Stimulated activated CD4-positive, alpha-beta T cell treated with anti-CD3 and anti-CD28 coated beads, Interleukin-12 subunit alpha, Interleukin-12 subunit beta, amount 100 ng/mL, for 4 hours (primary cell): ENCODE data around the gene RHOG.
A peak's percentile ranks its signal among the peaks of the same experiment; 100 is the strongest.
"Not testable (repeated sequence)": the region's sequence is repeated elsewhere in the genome, so short reads cannot be mapped to it uniquely, and the experiment has no call there.

ENCODE experiments used
- DNase-seq: peaks from one replicate; pipeline ENCODE4 v3.0.0-alpha.2; 2020

Gene RHOG

DNA sequence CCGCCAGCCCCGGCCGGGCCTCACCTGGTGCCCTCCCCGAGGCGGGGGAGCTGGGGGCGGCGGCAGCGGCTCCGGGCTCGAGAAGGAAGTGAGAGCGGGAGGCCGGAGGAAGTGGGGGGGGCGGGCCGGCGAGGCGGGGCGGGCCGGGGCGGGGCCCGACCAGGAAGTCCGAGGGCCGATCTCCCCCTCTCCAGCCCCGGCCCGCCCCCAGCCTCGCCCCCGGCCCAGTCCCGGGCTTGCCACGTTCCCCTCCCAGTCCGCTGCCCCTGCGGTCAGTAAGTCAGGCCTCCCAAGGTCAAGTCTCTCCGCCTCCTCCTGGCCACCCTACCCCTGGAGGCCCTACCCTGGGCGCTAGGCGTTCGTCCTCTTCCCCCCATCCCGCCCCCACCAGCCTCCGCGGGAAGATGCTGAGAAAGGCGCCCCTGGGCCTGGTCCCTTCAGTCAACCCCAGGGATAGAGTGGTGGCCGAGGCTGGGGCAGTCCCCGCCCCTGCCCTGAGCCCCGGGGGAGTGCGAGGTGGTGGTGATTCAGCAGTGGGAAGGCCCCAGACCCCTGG lies at the start of gene RHOG:
Gene RHOG, minus strand, starts transcription at position 90 of the 556 bp plus-strand sequence. CDS start 12,821 bp downstream, outside the sequence.
- DNase-seq = peak; percentile 90

DNA sequence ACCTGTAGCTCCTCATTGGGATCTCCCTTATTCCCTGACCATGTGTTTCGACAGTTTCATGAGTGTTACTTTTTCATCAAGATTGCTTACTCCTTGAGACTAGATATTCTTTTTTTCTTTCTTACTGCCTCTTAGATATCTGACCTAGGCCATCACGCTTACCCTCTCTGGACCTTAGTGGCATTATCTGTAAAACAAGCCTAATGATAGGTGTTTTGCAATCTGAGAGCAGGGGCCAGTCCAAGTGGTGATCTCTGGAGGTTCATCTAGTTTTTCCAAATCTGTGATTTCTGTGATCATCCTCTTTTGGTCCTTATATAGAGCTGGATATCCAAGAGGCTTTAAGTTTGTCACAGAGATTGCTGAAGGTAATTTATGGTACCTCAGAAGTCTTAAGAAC lies 49.3 kb upstream of the RHOG start:
- no peak for DNase-seq

DNA sequence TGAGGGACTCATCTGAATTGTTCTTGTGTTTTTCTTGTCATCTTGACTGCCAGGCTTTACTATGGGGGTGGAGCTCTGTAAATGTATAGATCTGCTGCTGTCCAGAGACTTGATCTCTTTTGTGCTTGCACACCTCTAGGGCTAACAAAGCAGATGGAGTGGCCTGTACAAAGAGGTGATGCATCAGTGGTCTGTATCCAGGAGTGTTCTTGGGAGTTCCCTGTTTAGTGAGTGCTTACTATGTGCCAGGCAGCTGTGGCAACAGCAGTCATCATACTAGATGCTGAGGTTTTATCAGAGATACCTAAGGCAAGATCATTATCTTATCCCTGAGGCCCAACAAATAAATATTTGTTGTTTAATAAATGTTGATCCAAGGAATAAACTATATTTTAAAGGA lies 48.1 kb upstream of the RHOG start:
- DNase-seq = no peak

DNA sequence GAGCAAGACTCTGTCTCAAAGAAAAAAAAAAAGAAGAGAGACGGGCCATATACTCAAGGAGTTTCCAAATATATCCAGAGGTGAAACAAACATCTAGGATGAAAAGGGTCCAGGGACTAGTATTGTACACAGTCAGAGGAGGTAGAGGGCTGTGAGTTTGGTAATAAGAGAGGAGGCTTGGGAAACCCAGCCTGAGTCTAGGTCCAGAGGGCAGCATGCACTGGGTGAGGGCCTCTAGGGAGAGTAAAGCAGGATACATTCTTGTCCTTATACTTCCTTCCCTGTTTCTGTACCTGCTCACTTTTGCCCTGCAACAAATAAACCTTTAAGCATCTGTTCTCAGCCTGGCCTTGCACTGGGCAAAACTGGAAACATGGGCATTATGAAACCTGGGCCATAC lies 46.2 kb upstream of the RHOG start:
- DNase-seq = no peak

DNA sequence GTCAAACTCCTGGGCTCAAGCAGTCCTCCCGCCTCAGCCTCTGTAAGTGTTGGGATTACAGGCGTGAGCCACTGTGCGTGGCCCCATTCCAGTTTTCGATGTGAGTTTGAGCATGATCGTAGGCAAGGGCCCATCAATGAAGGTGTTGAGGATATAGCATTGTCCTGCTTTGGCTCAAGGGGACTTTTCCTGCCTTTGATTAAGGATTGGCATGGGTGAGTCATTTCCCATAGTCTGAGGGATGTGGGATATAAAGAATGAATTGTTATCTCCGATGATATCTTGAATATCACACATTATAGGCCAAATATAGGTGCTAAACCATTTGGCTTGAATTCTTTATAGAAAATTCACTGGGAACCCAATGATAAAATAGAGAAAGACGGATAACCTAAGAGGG lies 45.1 kb upstream of the RHOG start:
- no peak for DNase-seq

DNA sequence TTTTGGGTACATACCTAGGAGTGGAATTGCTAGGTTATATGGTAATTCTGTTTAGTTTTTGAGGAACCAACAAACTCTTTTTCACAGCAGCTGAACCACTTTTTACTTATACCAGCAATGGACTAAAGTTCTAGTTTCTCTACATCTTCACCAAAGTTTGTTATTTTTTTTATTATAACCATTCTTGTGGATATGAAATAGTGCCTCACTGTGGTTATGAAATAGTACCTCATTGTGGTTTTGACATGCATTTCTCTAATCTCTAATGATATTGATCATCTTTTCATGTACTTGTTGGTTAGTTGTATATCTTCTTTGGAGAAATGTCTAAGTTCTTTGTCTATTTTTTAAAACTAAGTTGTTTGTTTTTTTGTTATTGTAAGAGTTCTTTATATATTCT lies 41.9 kb upstream of the RHOG start:
- DNase-seq = no peak

DNA sequence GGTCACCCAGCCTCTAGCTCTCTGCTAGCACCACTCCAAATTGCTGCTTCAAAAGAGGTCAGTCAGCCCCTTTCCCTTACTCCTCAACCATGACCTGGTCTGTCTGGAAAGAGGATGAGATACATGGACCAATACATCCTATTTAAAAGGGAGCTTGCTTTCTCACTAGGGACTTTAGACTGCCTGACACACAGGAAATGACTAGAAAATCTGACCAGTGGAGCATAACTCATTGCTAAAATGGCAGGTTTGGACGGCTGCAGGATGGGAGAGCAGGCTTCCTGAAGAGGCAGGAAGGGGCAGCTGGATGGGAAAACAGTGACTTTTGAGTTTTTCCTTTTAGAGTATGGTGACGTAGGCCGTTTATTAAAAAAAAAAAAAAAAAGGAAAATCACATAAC lies 40.0 kb upstream of the RHOG start:
- DNase-seq = no peak

DNA sequence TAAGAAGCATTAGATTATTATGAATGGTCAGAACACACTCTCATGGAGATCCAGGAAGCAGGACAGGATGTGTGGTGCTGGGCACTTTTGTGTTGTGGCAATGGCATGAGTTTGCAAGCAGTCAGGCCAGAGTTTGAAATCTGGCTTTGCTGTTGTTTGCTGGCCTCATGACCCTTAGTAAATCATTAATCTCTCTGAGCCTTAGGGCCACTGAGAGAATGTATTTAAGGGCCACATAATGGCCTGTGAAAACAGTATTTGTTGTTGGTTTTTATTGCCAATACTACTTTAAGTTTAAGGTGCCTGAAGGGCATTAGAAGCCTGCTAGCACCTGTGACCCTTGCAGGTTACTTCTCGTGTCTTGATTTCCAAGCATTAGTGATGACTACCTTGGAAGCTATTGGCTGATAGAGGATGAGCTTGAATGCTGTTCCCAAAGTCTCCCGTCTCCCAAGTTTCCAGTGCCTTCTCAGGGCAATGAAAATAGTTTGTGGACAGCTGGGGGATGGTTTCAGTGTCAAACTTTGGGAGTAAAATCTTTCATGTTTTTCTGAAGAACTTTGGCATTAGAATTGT lies 39.3 kb upstream of the RHOG start:
- DNase-seq = no peak

DNA sequence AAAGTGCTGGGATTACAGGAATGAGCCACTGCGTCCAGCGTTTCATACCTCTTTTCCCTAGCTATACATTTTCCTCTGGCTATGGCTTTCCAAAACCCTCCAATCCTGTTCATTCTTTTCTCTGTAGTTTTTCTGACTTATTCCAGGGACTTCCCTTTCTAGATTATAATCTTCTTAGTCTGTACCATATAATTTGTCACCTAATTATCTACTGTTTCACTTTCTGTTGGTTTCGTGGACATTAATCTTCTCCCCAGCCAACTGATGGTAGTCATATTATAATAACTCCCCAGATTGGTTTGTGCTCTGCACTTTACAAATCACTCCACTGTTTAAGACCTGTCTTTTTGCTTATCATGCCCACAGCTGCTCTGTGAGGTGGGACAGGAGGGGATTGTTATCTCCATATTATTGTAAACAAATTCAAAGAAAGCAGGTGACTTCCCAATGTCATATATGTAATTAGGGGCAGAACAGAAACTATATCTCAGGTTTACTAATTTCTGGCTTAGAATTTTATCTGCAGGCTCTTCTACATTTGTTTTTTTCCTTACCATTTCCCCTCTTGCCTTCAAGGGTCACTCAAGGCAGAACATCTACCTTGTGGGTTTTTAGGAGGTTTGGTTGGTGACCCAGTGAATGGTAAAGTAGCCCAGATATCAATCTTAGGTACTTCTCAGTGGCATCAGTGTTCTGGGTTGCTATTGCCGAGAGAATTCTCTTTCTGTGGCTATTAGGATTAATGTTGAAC lies 38.6 kb upstream of the RHOG start:
- no peak for DNase-seq

DNA sequence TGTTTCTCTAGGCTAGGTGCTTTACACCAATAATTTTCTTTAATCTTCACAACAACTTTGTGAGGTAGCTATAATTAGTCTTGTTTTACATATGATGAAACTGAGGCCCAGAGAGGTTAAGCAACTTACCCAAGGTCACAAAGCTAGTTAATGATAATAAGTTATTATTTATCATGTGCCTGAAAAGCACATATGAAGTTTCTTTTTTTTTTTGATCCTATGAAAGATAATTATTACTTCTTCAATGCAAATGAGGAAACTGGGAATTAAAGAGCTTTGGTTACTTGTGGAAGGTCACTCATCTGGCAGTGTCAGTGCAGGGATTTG lies 37.5 kb upstream of the RHOG start:
- DNase-seq = no peak

DNA sequence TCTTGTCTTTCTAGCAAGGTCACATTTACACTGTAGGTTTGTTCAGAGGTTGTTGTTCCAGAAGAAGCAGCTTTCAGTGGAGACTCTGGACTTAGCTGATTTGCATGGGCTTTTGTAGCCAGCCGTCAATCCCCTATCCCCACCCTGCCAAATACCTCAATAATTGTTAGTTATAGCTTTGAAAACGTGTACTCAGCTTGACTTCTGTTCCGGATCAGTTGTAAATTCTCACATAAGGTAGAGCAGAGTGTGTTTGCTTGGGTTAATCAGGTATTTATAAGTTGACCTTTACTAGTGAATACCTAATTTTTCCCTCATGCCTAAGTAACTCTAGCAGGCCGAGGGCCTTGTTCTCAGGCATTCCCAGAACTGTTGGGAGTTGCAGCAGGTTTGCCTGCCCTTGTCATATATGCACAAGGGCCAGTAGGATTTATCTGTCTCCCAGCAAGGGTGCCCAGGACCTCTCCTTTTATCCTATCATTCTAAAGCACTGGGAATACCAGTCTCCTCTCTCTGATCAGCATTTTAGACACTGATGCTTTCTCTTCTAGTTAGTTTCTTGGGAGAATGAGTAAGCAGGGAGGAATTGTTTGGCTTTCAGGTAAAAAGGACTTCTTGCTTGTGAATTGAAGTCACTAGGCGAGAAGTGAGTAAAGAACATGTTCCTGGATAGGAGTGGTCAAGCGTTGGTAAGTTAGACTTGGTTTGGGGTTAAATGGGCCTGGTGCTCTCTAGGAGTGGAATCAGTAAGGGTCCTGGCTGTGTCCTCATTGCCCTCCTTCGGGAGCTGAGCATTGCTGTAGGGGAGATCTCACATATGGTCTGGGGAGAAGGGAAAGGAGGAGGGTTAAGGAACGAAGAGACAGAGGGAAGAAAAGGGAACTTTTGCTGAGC lies 36.9 kb upstream of the RHOG start:
- DNase-seq = no peak

DNA sequence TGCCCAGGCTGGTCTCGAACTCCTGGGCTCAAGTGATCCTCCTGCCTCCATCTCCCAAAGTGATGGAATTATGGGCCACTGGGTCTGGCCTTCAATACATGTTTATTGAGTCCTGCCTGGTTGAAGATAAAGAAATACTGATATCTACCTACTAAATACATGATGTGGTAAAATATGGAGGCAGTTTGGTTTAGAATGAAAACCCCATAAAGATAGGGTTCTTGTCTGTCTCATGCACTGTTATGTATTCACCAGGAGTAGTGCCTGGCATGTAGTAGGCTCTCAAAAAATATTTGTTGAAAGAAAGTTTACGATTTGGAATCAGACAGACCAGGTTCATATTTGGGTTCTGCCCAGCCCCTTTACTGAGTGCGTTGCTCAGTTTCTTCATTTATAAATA lies 35.9 kb upstream of the RHOG start:
- no peak for DNase-seq

DNA sequence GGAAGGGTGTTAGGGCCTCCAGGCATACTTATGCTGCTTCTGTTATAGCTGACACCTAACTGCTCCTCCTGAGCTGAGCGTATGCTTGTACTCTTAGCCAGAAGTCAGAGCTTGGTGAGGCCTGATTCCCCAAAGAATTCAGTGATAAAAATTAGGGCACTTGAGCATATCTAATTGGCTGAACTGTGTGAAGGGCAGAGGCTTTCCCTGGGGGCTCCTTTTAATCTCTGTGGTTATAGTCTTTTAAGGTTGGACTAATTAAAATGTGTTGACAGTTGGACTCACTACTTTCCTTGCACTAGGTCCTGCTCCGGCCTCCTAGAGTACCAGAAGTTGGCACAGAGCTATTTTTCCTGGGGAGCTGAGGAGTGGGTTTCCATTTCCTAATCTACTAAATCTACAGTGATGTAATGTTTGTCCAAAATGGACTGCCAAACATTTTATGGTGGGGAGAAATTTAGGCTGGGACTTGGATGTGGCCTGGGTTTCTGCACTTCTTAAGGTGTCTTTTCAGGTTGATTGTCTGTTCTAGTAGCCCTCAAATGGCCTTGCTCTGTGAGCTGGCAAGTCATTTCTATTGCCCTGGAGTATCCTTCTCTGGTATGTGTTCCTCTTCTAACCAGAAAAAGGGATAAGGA lies 33.1 kb upstream of the RHOG start:
- no peak for DNase-seq

DNA sequence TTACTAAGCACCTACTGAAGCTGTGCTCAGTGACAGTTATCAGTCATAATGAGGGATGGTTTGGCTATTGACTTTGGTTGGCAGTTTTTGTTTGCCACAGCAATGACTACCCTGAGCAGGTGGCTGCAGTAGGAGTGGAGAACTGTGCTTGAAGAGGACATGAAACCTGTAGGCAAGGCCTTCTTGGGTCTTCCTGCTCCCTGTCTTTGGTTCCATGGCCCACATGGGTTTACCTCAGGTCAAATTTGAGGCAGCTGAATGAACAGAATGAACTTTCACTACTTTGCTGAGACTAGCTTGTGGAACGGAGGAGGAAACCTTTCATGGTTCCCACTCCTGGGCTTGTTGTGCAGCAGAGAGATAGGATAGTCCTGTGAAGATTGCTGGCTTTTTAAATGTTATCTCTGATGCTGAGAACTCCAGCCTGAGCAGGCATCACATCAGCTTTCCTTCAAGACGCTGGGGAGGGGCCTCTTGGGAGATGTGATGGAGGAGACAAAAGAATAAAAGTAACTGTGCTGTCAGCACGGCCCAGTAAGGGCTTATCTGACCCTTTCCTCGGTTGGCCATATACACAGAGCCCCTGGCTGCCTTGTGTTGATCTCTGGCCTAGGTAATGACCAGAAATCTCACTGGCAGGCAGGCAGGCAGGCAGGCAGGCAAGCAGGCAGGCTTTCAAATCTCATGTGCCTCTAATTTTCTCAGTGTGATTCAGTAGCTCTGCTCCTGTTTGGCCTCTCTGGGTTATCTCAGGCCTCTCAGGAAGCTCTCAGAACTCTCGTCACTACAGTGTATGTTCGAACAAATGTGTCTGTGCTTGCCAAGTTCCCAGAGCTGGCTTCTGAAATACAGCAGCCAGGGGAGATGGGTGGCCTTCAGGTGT lies 26.7 kb upstream of the RHOG start:
- no peak for DNase-seq

DNA sequence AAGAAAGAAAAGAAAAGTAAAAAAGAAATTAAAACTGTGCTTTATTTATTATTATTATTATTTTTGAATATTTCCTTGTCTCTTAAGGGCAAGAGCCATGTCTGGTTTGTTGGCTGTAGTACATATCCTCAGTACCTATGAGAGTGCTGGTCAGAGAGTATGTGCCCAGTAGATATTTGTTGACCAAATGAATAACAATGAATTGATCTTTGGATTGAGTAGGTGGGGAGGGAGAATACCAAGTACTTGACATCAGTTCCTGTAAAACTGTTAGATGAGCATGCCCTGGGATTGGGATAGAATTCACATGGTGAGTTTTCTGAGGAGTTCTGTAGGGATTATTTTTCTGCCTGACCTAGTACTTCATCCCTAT lies 26.1 kb upstream of the RHOG start:
- DNase-seq = no peak

DNA sequence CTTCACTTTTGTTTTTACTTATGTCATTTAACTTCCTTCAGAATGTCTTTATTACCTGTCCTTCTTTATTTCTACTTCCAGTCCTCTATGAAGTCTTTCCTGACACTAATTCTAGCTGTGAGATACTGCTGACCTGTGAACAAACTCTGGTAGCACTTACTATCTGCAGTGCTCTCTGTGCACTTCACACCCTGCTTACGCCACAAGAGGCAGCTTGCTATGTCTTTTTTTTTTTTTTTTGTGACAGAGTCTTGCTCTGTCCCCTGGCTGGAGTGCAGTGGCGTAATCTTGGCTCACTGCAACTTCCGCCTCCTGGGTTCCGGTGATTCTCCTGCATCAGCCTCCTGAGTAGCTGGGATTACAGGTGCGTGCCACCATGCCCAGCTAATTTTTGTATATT lies 25.4 kb upstream of the RHOG start:
- DNase-seq = no peak

DNA sequence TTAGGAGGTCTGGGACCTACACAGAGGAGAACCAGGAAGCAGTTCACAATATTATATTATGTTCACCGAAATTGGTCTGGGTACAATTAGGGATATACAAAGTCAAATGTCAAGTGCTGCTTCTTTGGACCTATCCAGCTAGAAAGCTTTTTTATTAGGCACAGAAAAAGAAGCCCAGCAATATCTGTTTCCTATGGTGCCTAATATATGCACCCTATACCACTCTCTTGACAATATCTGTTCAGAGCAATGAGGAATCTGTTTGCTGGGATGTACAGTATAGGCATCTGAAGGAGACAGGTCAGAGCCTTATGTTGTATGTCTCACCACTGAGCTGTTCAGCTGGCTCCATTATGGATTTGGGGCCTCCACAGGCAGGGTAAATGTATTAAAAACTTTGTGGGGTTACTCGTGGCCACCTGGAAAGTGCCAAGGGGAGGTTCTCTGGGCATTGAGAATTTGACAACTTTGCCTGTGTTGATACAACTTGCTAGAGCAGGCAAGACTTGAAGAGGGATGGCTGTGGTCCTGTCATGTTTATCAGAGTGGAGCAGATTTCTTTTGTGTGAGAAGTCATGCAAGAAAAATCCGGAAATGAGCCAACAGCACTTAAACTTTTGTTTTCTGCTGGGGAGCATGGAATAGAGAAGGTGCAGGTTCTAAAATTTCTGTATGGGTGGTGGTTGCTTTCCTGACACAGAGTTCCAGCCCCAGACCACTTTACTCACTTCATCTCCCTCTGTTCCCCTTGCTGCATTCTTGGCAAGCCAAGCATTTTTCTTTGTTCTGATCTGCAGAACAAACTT lies 24.8 kb upstream of the RHOG start:
- DNase-seq = no peak

DNA sequence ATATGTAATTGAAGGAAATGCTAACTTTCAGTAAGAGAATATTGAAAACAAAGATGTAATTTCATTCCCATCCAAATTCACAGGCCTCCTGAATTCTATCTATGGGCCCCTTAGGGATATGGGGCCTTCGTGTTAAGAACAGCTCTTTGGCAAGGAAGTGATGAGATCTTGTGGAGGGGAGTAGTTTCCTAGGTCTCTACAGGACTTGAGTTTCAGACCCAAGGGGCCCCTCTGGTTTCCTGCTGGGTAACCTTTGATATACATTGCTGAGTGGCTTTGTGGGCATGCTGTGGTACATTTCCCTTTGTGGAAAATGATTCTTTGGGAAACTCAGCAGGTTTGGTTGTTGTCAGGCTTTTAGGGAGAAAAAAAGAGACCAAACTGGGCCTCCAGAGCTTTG lies 20.9 kb upstream of the RHOG start:
- no peak for DNase-seq

DNA sequence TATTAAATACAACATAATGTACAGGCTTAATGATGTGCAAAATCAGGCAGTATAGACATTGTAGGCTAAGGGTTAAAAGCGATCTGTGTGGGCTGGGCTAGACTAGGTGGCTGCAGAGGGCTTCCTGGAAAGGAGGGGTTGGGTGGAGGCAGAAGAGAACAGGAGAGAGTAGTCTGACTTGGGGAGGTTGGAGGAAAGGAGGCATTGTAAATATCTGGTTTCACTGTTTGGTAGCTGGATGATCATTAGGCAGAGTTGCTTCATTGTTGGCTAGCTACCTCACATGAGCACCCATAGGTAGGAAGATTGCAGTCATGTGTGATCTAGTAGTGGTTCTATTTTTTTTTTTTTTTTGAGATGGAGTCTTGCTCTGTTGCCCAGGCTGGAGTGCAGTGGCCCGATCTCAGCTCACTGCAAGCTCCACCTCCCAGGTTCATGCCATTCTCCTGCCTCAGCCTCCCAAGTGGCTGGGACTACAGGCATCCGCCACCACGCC lies 20.2 kb upstream of the RHOG start:
- not testable (repeated sequence) for DNase-seq

DNA sequence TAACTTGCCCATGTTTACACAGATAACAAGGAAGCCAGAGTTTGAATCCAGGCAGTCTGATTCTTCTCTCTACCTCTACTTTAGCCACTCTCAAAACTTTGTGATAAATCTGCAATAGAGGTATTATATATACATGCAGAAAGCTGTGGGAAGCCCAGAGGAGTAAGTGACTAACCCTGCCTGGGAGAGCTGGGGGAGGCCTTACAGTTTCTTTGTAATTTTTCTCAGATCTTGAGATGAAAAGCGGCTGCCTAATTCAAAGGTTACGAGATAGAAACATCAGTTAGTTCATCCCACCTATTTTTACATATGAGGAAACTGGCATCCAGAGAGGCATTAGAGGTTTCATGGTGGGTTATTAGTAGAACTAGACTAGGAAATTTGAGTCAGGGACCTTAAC lies 19.6 kb upstream of the RHOG start:
- DNase-seq = no peak

DNA sequence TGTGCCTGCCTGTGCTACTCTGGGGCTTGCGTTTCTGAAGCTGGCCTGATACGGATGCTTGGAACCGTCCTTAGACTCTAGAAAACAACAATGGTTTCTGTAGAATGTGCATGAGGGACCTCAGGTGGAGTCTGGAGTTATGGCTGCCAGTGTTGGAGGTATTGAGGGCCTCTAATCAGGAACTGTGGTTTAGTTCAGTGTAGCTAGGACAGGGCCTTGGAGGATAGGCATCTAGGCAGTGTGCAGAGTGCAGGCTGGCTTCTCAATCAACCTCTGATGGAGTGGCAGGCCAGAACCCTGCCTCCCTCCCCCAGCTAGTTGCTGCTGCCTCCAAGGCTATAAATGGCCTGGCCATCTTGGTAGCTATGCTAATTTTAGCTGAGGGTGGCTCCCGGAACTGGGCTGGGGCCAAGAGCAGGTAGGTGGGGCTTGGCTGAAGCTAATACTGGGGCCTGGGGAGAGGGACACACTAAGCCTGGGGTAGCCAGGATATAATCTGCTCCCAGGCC lies 18.7 kb upstream of the RHOG start:
- no peak for DNase-seq
